Uterus (tissue), 2 donors: ENCODE measurements around the gene SCRT2.

Experiments
- CTCF ChIP-seq, 4 experiments: fragments of 200-600 bp in 2 of 4; fragments of 450-650 bp in 2 of 4; sonication (generic) in 2 of 4; IDR thresholded peaks; one replicate each; pipeline ENCODE4 v1.5.1; 2016 to 2019; ENCODE audit warnings: antibody characterized with exemption in 4 of 4, mild to moderate bottlenecking in 2 of 4, moderate library complexity in 1 of 4
- POLR2A ChIP-seq, 2 donors: fragments of 450-650 bp; IDR thresholded peaks; one replicate each; pipeline ENCODE4 v1.6.1; 2016; ENCODE audit warnings: antibody characterized with exemption in 2 of 2, mild to moderate bottlenecking in 1 of 2, moderate library complexity in 1 of 2

- TF ChIP-seq CTCF (IDR thresholded peaks at IDR 0.05) = no peak
- no peak for TF ChIP-seq POLR2A (IDR thresholded peaks at IDR 0.05)
These were observed 42.2 kb upstream of the SCRT2 start for GRCh38 chr20:717832-718231.
